Smooth muscle cell (in vitro differentiated cells): ENCODE measurements around the gene PUSL1. TPM values are rescaled to one million over a fixed set of nuclear protein-coding genes. Genes with fewer than 3 reads are reported as not detected.

Experiments
- DNase-seq: peaks from one replicate; lab custom pipeline; 2025; ENCODE audit not compliant: unreplicated experiment; lab: John Stamatoyannopoulos, UW
- H2AFZ ChIP-seq: fragments of 200-600 bp; sonication (generic); 2 replicates; pipeline ENCODE4 v1.6.0; 2016; ENCODE audit warnings: antibody characterized with exemption, low read depth, mild to moderate bottlenecking
- H3F3A ChIP-seq: fragments of 200-600 bp; sonication (generic); 2 replicates; pipeline ENCODE4 v1.6.0; 2017; ENCODE audit warnings: antibody characterized with exemption, low read depth
- H3K27ac ChIP-seq: fragments of 200-600 bp; sonication (generic); 2 replicates; pipeline ENCODE4 v1.5.1; 2016; ENCODE audit warnings: low read depth, mild to moderate bottlenecking
- H3K27me3 ChIP-seq: fragments of 200-600 bp; sonication (generic); 2 replicates; pipeline ENCODE4 v1.6.1; 2016; ENCODE audit warnings: low read depth, mild to moderate bottlenecking
- H3K36me3 ChIP-seq: fragments of 200-600 bp; sonication (generic); 2 replicates; pipeline ENCODE4 v1.5.1; 2016; ENCODE audit warnings: low read depth
- H3K4me1 ChIP-seq: fragments of 200-600 bp; sonication (generic); 2 replicates; pipeline ENCODE4 v1.5.1; 2016; ENCODE audit warnings: low read depth
- H3K4me2 ChIP-seq: fragments of 200-600 bp; sonication (generic); 2 replicates; pipeline ENCODE4 v1.6.0; 2016; ENCODE audit warnings: mild to moderate bottlenecking
- H3K4me3 ChIP-seq: fragments of 200-600 bp; sonication (generic); 2 replicates; pipeline ENCODE4 v1.5.1; 2016; ENCODE audit warnings: mild to moderate bottlenecking
- H3K79me2 ChIP-seq: fragments of 200-600 bp; sonication (generic); 2 replicates; pipeline ENCODE4 v1.6.0; 2016; ENCODE audit warnings: low read depth, mild to moderate bottlenecking
- H3K9ac ChIP-seq: fragments of 200-600 bp; sonication (generic); 2 replicates; pipeline ENCODE4 v1.6.0; 2016; ENCODE audit warnings: low read depth
- H3K9me3 ChIP-seq: fragments of 200-600 bp; sonication (generic); replicated peaks from 2 replicates; pipeline ENCODE4 v1.5.1; 2016; ENCODE audit warnings: low read depth
- H4K20me1 ChIP-seq: fragments of 200-600 bp; sonication (generic); 2 replicates; pipeline ENCODE4 v1.6.0; 2016; ENCODE audit warnings: low read depth
- CTCF ChIP-seq: fragments of 200-600 bp; sonication (generic); IDR thresholded peaks from 2 replicates; pipeline ENCODE4 v1.5.1; 2017; ENCODE audit warnings: borderline replicate concordance, mild to moderate bottlenecking, antibody characterized with exemption; ENCODE audit not compliant: insufficient read depth, poor library complexity, severe bottlenecking
- WGBS: methylation state at CpG from one replicate; pipeline ENCODE4 v1.1.7; 2016; ENCODE audit warnings: low lambda C conversion rate; 5-methylcytosine and 5-hydroxymethylcytosine counted together
- polyA plus RNA-seq: library from polyadenylated mRNA; unstranded; fragments of >200 nt; fragmentation: Nextera tagmentation; extraction: Ambion mirVana; gene quantifications from 2 replicates; pipeline ENCODE4 v1.2.1, GENCODE V29; 2016
- total RNA-seq: library from RNA; depleted of rRNA; stranded (reverse); fragments of >200 nt; gene quantifications from 2 replicates; pipeline ENCODE4 v1.2.3, GENCODE V29; 2014

Gene PUSL1
- total and polyA plus RNA-seq, 2 experiments from 2014 or later = 16.7 to 31.4 TPM

GRCh38 chr1:1296070-1297061, 12.0 kb upstream of the PUSL1 start:
- no peaks in the 10 kb centered on the region for H3F3A ChIP-seq
- no peak for TF ChIP-seq CTCF
- H4K20me1 ChIP-seq = peaks cover 35% of the 10 kb centered on the region
- no peak overlapping the region for H3K9ac ChIP-seq
- no peak for DNase-seq
- no peak overlapping the region for H2AFZ ChIP-seq
- no peaks in the 10 kb centered on the region for H3K9me3 ChIP-seq
- no peaks in the 10 kb centered on the region for H3K27me3 ChIP-seq
- 96% methylated on average over 54 of the region's 62 CpGs for WGBS
- H3K27ac ChIP-seq = no peak overlapping the region
- H3K4me2 ChIP-seq = no peak overlapping the region
- no peaks in the 10 kb centered on the region for H3K36me3 ChIP-seq
- no peaks in the 10 kb centered on the region for H3K79me2 ChIP-seq
- no peaks in the 10 kb centered on the region for H3K4me1 ChIP-seq
- no peak overlapping the region for H3K4me3 ChIP-seq

GRCh38 chr1:1297802-1298424, 10.5 kb upstream of the PUSL1 start:
- Histone ChIP-seq H3K9me3 (no peaks in the 10 kb centered on the region), H2AFZ (no peak overlapping the region), H3K9ac (no peak overlapping the region), H3F3A (no peaks in the 10 kb centered on the region), H4K20me1 (peaks cover 50% of the 10 kb centered on the region), H3K4me2 (no peak overlapping the region), H3K79me2 (peaks cover 3% of the 10 kb centered on the region), H3K27me3 (no peaks in the 10 kb centered on the region), H3K27ac (no peak overlapping the region), H3K4me1 (no peaks in the 10 kb centered on the region), H3K36me3 (no peaks in the 10 kb centered on the region), H3K4me3 (no peak overlapping the region)
- no peak for TF ChIP-seq CTCF
- 98% methylated on average over 20 of the region's 31 CpGs for WGBS
- no peak for DNase-seq

DNA sequence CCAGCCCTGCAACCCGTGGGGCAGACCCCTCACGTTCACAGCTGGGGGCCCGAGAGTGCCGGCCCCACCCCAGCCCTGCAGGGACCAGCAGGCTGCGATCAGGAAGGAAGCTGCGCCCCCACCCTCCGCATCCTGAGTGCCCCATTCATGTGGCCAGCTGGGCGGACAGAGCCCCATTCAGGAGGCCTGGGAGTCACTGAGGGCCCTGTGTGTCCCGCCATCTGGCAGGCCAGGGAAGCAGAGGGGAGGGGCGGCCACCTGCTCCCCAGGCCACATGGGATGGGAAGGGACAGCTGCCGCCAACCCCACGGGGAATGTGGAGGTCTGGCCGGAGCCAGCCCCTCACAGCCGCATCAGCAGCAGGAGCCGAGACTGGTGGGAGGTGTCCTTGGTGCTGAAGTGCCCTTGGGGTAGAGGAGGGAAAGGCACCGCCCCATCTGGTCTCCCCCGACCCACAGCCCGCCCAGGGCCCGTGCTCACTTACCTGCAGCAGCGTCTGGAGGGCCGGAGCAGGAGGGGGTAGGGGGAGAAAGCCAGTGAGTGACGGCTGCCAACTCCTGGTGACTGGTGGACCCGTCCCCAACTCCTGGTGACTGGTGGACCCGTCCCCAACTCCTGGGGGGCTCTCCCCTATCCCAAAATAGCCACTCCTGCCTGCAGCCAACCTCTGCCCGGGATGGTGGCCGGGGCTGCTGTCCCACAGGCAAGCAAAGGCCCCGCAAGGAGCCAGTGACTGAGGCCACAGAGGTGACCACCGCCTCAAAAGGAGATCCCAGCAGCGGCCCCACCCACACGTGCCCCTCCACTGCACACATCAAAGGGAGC, 9.3 kb upstream of the PUSL1 start:
- Histone ChIP-seq H3K9ac (no peak overlapping the region), H3K9me3 (no peaks in the 10 kb centered on the region), H3K4me1 (no peaks in the 10 kb centered on the region), H3K27me3 (no peaks in the 10 kb centered on the region), H3K36me3 (no peaks in the 10 kb centered on the region), H3K79me2 (peaks cover 5% of the 10 kb centered on the region), H3K4me3 (no peak overlapping the region), H3K4me2 (no peak overlapping the region), H3F3A (no peaks in the 10 kb centered on the region), H3K27ac (no peak overlapping the region), H4K20me1 (peaks cover 61% of the 10 kb centered on the region), H2AFZ (no peak overlapping the region)
- no peak for DNase-seq
- no peak for TF ChIP-seq CTCF
- WGBS = 74% methylated on average over 26 of the region's 30 CpGs
